HL-60 (cell line): Measurements from ENCODE around the gene LDB2.

Source experiments
- DNase-seq, 2 experiments: peaks; one replicate each; pipeline ENCODE4 v3.0.0-alpha.2; 2010 to 2020; ENCODE audit warnings: low read depth in 1 of 2, low spot score in 1 of 2
- H3K27ac ChIP-seq: fragments of 250-450 bp; sonication (Bioruptor Pico); replicated peaks from 2 replicates; pipeline ENCODE4 v1.5.1; 2020; ENCODE audit warnings: mild to moderate bottlenecking, moderate library complexity
- H3K27me3 ChIP-seq: fragments of 250-450 bp; sonication (Bioruptor Pico); 2 replicates; pipeline ENCODE4 v1.5.1; 2021; ENCODE audit warnings: mild to moderate bottlenecking, moderate library complexity; ENCODE audit not compliant: insufficient read depth, poor library complexity, severe bottlenecking
- H3K4me3 ChIP-seq: replicated peaks from 2 replicates; pipeline ENCODE4 v1.5.1; 2011; ENCODE audit warnings: mild to moderate bottlenecking, control low read depth, low read length; ENCODE audit not compliant: insufficient read depth
- CTCF ChIP-seq: IDR thresholded peaks from one replicate; pipeline ENCODE4 v1.5.1; 2011; ENCODE audit warnings: low read length, control low read depth, inconsistent platforms; ENCODE audit not compliant: insufficient read depth
- GABPA ChIP-seq: IDR thresholded peaks from 2 replicates; pipeline ENCODE4 v1.6.1; 2012; ENCODE audit warnings: low read depth
- POLR2AphosphoS5 ChIP-seq: IDR thresholded peaks from 2 replicates; pipeline ENCODE4 v1.6.1; 2012; ENCODE audit warnings: low read depth
- REST ChIP-seq: IDR thresholded peaks from 2 replicates; pipeline ENCODE4 v1.6.1; 2012; ENCODE audit warnings: low read depth; ENCODE audit not compliant: insufficient replicate concordance
- SPI1 ChIP-seq: IDR thresholded peaks from 2 replicates; pipeline ENCODE4 v1.6.1; 2012; ENCODE audit warnings: low read depth, mild to moderate bottlenecking, borderline replicate concordance

LDB2 gene

GRCh38 chr4:16728849-16729248, 169.6 kb downstream of the LDB2 start:
- no peak for DNase-seq

DNA sequence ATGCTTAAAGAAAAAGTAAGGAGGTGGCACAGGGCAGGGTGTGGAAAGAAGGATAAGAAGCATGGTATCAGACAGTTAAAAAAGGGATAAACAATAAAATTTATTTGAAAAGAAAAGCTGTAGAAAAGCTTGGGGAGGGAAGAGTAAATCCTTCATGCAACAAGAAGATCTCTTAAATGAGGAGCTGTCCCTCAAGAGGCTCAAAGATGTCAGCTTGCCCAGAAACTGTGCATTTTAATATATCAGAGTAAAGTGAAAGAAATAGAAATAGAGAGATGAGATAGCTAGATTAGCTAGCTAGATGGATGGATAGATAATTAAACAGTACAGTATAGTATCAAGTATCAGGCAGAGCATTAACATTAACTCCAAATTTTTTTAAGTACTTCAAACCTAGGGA, 170.3 kb downstream of the LDB2 start:
- DNase-seq, result no peak
- Histone ChIP-seq H3K4me3 (no peak overlapping the region), H3K27me3 (no peaks in the 10 kb centered on the region), H3K27ac (no peak overlapping the region)
- TF ChIP-seq REST (no peak), SPI1 (no peak), GABPA (no peak), POLR2AphosphoS5 (no peak), CTCF (no peak)

More at GRCh38 chr4:16728849-16729248, 169.6 kb downstream of the LDB2 start:
- Histone ChIP-seq H3K4me3 (no peak overlapping the region), H3K27me3 (no peaks in the 10 kb centered on the region), H3K27ac (no peak overlapping the region)
- TF ChIP-seq GABPA (no peak), REST (no peak), SPI1 (no peak), POLR2AphosphoS5 (no peak), CTCF (no peak)

DNA sequence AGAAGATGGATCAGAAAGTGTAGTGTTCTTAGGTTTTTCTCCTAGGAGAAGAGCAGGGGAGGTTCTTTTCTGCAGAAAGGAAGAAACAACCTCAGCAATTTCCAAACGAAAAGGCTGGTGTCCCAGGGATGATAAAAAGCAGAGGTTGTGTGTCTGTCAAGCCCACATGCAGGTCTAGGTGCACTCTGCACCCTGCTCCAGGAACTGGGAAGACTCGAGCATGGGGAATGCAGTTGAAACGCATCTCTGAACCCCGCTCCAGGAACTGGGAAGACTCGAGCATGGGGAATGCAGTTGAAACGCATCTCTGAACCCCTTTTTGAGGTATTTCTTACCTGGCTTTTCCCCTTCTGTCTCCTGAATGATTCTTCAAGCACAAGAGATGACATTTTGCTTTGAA, 171.2 kb downstream of the LDB2 start:
- Histone ChIP-seq H3K27ac (no peak overlapping the region), H3K27me3 (no peaks in the 10 kb centered on the region), H3K4me3 (no peak overlapping the region)
- no peak for DNase-seq
- no peak for TF ChIP-seq POLR2AphosphoS5
- no peak for TF ChIP-seq SPI1
- TF ChIP-seq GABPA, result no peak

GRCh38 chr4:16726368-16727050, 171.9 kb downstream of the LDB2 start:
- no peak for TF ChIP-seq POLR2AphosphoS5
- TF ChIP-seq GABPA, result no peak
- no peak for TF ChIP-seq REST
- no peak for TF ChIP-seq SPI1
- no peak for TF ChIP-seq CTCF
- no peak for DNase-seq

More at GRCh38 chr4:16726368-16727050, 171.9 kb downstream of the LDB2 start:
- H3K27me3 ChIP-seq, result no peaks in the 10 kb centered on the region
- no peak overlapping the region for H3K4me3 ChIP-seq
- no peak overlapping the region for H3K27ac ChIP-seq
